Brain microvascular endothelial cell (primary cell): ENCODE results near the gene ANO4.

Experiments
- DNase-seq: peaks from one replicate; pipeline ENCODE4 v3.0.0-alpha.2; 2020
- H3K27ac ChIP-seq: fragments of 250-450 bp; sonication (Bioruptor Pico); 2 replicates; pipeline ENCODE4 v1.5.1; 2020; ENCODE audit warnings: mild to moderate bottlenecking, moderate library complexity
- H3K27me3 ChIP-seq: fragments of 250-450 bp; sonication (Bioruptor Pico); replicated peaks from 2 replicates; pipeline ENCODE4 v1.5.1; 2020; ENCODE audit warnings: mild to moderate bottlenecking
- H3K36me3 ChIP-seq: fragments of 250-450 bp; sonication (Bioruptor Pico); replicated peaks from 2 replicates; pipeline ENCODE4 v1.5.1; 2020; ENCODE audit warnings: mild to moderate bottlenecking
- H3K4me3 ChIP-seq: 2 replicates; pipeline ENCODE4 v1.5.1; 2011; ENCODE audit warnings: low read depth, mild to moderate bottlenecking, control low read depth, low read length, moderate library complexity
- in situ Hi-C: cut with HindIII; loops from 2 replicates; pipeline ENCODE4 v1.10.0; 2017; ENCODE audit warnings: low sequenced_read_pairs, low pct_ligation_motif_present
- TF ChIP-seq, protein P1 (sequence below): IDR thresholded peaks from 2 replicates; pipeline ENCODE4 v1.5.1; 2011; ENCODE audit warnings: low read depth, mild to moderate bottlenecking, moderate library complexity, low read length, control low read depth, inconsistent platforms; ENCODE audit errors: missing control alignments

ANO4 gene

DNA sequence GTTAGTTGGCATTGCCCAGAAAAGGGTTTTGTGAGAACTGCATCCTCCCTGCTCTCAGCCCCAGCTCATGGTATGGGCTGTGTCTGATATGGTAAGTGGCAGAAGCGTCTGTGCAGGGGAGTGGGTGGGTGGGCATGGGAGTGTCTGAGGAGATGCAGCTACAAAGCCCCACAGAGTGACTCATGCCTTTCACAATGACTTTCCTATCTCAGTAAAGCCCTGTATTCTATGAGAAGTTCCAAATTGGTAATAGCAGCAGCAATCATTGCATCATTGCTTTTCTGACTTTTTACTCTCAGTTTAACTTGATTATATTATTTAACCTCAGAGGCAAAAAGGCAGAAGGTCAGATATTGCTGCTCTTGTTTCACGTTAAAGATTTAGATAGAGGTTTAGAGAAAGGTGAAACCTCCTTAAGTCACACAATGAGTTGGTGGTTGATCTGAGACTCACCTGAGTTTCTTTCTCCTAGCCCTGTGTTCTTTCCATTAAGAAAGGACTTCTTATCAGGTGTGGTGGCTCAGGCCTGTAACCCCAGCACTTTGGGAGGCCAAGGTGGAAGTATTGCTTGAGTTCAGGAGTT, 243.8 kb downstream of the ANO4 start:
- H3K4me3 ChIP-seq: no peak overlapping the region
- no peak for DNase-seq
- in situ Hi-C loops: no loop called here
- no peaks in the 10 kb centered on the region for H3K36me3 ChIP-seq
- H3K27ac ChIP-seq: no peak overlapping the region
- no peaks in the 10 kb centered on the region for H3K27me3 ChIP-seq
- TF ChIP-seq, protein P1, sequence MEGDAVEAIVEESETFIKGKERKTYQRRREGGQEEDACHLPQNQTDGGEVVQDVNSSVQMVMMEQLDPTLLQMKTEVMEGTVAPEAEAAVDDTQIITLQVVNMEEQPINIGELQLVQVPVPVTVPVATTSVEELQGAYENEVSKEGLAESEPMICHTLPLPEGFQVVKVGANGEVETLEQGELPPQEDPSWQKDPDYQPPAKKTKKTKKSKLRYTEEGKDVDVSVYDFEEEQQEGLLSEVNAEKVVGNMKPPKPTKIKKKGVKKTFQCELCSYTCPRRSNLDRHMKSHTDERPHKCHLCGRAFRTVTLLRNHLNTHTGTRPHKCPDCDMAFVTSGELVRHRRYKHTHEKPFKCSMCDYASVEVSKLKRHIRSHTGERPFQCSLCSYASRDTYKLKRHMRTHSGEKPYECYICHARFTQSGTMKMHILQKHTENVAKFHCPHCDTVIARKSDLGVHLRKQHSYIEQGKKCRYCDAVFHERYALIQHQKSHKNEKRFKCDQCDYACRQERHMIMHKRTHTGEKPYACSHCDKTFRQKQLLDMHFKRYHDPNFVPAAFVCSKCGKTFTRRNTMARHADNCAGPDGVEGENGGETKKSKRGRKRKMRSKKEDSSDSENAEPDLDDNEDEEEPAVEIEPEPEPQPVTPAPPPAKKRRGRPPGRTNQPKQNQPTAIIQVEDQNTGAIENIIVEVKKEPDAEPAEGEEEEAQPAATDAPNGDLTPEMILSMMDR: no peak

DNA sequence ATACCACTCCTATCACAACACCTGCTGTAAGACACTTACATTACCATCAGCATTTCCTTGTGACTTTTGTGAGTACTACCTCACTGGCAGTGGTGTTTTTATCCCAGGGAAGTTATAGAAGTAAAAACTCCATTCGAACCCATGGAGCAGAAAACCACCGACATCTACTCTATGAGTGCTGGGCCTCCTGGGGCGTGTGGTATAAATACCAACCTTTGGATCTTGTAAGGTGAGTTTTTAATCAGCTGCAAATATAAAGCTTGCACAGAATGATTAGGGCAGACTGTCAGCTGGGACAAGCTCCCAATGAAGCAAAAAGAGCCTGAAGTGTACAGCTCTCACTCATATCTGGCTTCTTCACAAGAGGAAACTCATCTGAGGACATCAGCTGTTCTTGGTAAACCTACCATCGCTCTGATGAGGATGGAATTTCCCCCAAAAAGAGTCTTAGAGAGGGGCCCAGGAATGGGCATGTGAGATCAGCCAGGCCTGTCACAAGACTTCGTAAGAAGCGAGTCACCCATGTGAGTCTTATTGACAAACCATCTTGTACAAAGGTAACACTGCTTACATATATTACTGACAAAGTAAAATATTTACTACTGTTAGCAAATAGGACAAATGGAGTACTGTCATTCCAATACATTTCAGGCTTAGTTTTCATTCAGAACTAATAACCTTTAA, 245.4 kb downstream of the ANO4 start:
- Histone ChIP-seq H3K36me3 (no peaks in the 10 kb centered on the region), H3K27ac (no peak overlapping the region), H3K27me3 (no peaks in the 10 kb centered on the region), H3K4me3 (no peak overlapping the region)
- TF ChIP-seq, protein P1: no peak
- in situ Hi-C loops: no loop called here
- no peak for DNase-seq

DNA sequence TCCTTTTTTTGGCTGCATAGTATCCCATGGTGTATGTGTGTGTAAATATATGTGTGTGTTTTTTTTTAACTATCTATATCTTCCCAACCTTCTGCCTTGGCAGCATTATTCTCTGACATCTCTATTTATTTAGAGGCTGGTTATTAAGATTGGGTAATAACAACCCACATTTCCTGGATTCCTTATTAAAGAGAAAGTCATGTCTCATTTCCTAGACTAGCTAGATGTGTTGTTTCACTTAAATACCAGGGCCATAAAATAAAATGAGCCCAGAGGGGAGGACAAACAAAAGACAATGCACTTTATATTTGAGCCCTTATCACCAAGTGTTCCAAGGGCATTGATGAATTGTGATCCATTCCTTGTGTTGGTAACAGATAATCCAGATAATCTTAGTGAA, 246.4 kb downstream of the ANO4 start:
- Histone ChIP-seq H3K4me3 (no peak overlapping the region), H3K27ac (no peak overlapping the region), H3K27me3 (no peaks in the 10 kb centered on the region), H3K36me3 (no peaks in the 10 kb centered on the region)
- in situ Hi-C loops: no loop called here
- no peak for DNase-seq
- TF ChIP-seq, protein P1: no peak

DNA sequence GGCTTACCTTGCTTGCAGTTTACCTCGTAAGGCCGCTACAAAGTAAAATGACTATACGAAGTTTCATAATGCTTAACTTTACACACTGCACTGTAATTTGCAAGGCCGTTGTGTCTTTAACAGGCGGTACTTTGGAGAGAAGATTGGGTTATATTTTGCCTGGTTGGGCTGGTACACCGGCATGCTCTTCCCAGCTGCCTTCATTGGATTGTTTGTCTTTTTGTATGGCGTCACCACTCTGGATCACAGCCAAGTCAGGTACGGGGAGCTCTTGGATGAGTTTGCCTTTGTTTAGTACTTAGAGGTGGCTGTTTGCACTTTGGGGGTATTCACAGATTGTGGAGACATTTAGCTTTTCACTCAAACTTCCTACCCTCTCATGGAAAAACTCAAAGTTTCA, 247.6 kb downstream of the ANO4 start:
- Histone ChIP-seq H3K4me3 (no peak overlapping the region), H3K36me3 (no peaks in the 10 kb centered on the region), H3K27ac (no peak overlapping the region), H3K27me3 (no peaks in the 10 kb centered on the region)
- TF ChIP-seq, protein P1: no peak
- no peak for DNase-seq
- in situ Hi-C loops: no loop called here

DNA sequence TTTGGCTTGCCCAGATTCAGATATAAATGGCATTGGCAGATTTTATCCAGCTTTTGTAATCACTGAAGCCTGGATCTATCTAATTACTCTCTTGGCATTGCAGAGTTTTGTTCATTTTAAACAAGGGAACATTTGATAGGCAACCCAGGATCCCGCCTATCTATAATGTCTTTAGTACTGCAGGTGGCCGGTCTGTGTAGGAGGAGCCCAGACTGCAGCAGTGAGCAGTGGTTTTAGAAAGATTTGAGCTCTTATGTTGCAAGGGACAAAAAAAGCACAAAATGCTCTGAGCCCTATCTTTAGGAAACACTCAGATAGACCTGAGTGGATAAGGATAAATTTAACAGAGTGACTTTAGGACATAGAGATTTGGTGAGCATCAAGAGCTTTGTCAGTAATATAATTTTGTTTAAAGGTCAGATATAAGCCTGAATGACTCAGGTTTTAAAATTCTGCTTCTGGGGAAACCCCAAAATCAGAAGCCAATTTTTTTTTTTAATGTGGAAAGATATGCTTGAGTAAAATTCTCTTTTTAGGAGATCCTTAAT, 250.0 kb downstream of the ANO4 start:
- TF ChIP-seq, protein P1: no peak
- no peaks in the 10 kb centered on the region for H3K36me3 ChIP-seq
- in situ Hi-C loops: no loop called here
- H3K27me3 ChIP-seq: no peaks in the 10 kb centered on the region
- H3K4me3 ChIP-seq: no peak overlapping the region
- no peak overlapping the region for H3K27ac ChIP-seq
- no peak for DNase-seq
